KOPT-K1 (cell line): ENCODE data around the gene LRRC1.

Source experiments
- H3K27ac ChIP-seq: fragments of 200-600 bp; sonication (generic); 2 replicates; pipeline ENCODE4 v1.5.1; 2016; ENCODE audit warnings: antibody characterized with exemption, mild to moderate bottlenecking, low read depth, low read length; ENCODE audit not compliant: poor library complexity, severe bottlenecking
- H3K36me3 ChIP-seq: fragments of 200-600 bp; sonication (generic); 2 replicates; pipeline ENCODE4 v1.5.1; 2017; ENCODE audit warnings: antibody characterized with exemption, mild to moderate bottlenecking, low read length, moderate library complexity; ENCODE audit not compliant: insufficient read depth
- H3K9me3 ChIP-seq: fragments of 200-600 bp; sonication (generic); 2 replicates; pipeline ENCODE4 v1.5.1; 2017; ENCODE audit warnings: antibody characterized with exemption, low read length, mild to moderate bottlenecking; ENCODE audit not compliant: insufficient read depth, poor library complexity, severe bottlenecking

The LRRC1 gene

DNA sequence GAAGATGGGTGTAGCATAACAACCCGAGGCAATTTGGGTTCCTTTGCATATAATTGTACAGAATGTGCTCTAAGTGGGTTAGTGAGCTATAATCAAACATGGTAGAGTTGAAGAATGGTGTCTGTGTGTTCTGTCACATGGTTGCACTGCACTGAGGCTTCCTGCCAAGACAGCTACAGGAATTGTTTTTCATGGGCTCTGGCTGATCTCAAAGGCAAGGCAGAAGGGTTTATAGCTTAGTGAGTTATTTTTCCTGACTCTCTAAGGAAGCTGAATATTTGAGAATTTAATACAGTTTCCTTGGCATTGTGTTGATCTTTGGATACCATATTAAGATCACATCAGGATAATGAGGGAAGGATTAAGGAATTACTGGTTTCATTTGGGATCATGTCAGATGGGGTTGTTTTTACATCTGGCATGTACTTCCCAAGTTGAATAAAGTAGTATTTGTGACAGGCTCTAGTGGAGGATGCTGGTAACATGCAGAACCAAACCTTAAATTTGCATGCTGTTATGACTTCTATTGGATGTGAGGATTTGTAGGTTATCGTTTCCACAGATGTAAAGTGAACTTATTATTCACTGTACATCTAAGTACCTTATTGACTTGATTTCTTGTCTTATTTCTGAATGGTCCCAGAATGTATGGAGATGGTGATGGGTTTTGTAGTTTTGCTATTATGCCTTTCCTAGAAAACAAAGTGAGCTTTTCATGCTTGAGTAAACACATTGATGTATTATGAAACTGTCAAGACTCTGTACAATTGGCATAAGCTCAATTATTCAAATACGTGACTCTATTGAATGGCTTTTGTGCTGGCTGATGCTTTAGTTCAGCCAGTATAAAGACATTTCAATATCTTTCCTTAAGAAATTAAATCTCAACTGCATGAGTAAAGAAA is 43.3 kb downstream of the LRRC1 start:
- Histone ChIP-seq H3K27ac (no peak overlapping the region), H3K9me3 (peaks cover 21% of the 10 kb centered on the region), H3K36me3 (no peaks in the 10 kb centered on the region)

DNA sequence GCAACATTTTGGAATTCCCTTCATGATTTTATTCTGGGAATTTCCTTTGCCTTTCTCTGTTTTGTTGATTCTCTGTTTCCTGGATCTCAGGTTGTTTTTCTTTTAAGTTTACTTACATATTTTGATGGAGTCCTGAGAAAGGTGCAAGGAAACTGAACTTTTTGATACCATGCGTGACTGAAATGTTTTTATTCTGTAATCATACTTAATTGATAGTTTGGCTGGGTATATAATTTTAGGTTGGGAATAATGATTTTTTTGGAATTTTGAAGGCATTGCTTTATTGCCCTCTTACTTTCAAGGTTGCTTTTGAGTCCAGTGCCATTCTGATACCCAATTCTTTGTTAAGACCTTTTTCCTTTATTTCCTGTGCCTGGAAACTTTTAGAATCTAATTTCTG is 45.2 kb downstream of the LRRC1 start:
- H3K27ac ChIP-seq: no peak overlapping the region
- H3K36me3 ChIP-seq: no peaks in the 10 kb centered on the region
- H3K9me3 ChIP-seq: peaks cover 21% of the 10 kb centered on the region

DNA sequence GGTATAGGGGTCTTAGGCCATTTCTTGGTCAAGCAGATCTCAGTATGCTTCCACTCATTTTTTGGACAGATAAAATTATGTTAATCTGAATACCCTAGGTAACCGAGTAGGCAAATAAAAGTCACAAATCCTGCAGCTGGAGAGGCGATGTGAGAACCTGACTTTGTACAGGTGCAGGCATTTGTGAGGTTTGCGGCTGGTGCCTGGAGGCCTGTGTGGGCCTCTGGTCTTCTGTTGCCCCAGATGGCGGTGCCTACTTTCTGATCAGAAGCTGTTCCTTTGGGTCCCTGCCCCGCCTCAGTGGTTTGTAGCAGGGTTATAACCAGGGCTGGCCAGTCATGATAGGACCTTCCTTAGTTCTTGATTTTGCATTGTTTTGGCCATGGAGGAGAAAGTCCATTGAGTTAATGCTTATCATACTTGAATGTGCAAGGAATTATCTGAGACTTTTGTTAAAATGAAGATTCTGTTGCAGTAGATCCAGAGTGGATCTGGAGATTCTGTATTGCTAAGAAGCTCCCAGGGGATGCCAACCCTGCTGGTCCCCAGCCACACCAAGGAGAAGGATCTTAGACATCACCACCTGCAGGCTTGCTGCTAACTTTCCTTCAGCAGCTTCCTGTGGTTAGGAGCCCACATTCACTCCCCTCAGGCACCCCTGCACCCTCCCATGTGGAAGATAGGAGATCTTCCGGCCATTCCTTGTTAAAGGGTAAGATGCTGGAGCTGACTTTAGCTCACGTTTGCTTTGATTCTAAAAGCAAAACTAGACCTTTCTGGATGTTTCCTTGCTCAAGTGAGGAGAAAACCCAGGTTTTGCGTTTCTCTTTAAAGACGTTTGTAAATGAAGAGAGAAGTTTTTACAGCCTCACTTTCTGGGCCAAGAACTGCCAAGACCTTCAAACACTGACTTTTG is 50.7 kb downstream of the LRRC1 start:
- Histone ChIP-seq H3K36me3 (no peaks in the 10 kb centered on the region), H3K9me3 (peaks cover 7% of the 10 kb centered on the region), H3K27ac (peak overlapping the region; percentile 36)

DNA sequence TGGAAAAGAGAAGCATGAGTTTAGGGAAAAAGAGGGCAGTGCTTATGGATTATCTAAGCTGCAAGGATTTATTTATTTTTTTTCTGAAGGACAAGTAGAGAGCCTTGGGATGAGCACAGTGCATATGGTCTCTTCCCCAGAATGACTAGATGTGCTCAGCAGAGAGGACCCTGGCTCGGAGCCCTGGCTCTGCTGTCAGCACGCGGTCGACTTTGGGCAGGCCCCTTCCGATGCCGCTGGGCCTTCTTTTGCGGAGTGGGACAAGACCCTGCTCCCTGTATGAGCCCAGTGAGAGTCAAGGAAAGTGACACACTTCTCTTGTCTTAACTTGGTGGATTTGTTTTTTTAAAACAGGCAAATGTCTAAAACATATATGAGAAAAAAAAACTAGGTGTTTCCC is 51.4 kb downstream of the LRRC1 start:
- Histone ChIP-seq H3K27ac (peak overlapping the region; percentile 36), H3K36me3 (no peaks in the 10 kb centered on the region), H3K9me3 (no peaks in the 10 kb centered on the region)

- H3K36me3 ChIP-seq: no peaks in the 10 kb centered on the region
- no peaks in the 10 kb centered on the region for H3K9me3 ChIP-seq
- H3K27ac ChIP-seq: no peak overlapping the region
These were observed 53.0 kb downstream of the LRRC1 start for GRCh38 chr6:53847796-53848314.

DNA sequence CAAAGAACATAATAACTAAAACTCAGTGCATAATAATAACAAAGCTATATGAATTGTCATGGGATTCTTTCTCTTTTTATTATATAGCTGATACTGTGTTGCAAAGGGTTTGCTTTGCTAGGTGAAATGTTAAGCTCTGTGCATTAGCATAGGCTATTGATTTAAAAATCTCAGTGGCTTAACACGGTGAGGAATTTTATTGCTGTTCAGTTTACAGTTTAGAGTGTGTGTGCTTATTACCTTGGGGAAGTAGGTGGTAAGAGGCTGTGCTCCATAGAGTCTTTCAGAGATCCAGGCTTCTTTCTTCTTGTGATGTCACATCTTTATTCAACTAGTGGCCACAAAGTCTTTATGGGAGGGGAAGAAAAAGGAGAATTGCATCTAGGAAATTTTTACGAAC is 55.7 kb downstream of the LRRC1 start:
- Histone ChIP-seq H3K9me3 (no peaks in the 10 kb centered on the region), H3K27ac (no peak overlapping the region), H3K36me3 (no peaks in the 10 kb centered on the region)

- no peaks in the 10 kb centered on the region for H3K36me3 ChIP-seq
- no peaks in the 10 kb centered on the region for H3K9me3 ChIP-seq
- no peak overlapping the region for H3K27ac ChIP-seq
These were observed 56.8 kb downstream of the LRRC1 start for GRCh38 chr6:53851561-53851960.

DNA sequence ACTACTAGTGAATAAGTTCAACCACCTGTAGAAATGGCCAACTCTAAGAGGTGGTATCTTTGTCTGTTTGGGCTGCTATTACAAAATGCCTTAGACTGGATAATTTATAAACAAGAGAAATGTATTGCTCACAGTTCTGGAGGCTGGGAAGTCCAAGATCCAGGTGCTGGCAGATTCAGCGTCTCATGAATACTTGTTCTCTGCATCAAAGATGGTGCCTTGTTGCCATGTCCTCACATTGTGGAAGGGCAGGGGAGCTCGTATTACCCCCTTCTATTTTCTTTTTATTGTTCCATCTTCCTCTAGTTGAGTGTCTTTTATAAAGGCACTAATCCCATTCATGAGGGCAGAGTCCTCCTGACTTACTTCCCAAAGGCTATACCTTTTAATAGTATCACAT is 58.0 kb downstream of the LRRC1 start:
- no peak overlapping the region for H3K27ac ChIP-seq
- no peaks in the 10 kb centered on the region for H3K9me3 ChIP-seq

GRCh38 chr6:53854843-53855567 is 60.2 kb downstream of the LRRC1 start:
- Histone ChIP-seq H3K9me3 (no peaks in the 10 kb centered on the region), H3K36me3 (no peaks in the 10 kb centered on the region), H3K27ac (no peak overlapping the region)

More for the DNA sequence above, 58.0 kb downstream of the LRRC1 start:
- H3K36me3 ChIP-seq: no peaks in the 10 kb centered on the region

DNA sequence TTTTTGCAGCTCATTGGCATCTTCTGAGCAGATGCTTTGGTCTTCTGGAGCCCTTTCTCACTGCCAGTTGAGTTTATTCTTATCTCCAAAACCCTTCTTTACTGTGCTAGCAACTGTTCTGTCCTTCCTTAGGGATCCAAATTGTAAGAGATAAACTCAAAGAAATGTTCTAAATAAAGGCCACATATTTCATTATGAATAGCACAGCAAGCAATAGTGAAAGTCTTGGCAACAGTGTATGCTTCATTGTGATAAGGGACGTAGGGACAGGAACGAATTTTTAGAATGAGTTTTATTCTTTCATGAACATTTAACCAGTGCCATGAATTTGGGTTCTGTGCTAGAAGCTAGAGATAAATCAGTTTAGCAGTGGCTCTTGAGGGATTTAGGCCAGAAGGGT is 61.1 kb downstream of the LRRC1 start:
- no peak overlapping the region for H3K27ac ChIP-seq
- no peaks in the 10 kb centered on the region for H3K36me3 ChIP-seq
- no peaks in the 10 kb centered on the region for H3K9me3 ChIP-seq

DNA sequence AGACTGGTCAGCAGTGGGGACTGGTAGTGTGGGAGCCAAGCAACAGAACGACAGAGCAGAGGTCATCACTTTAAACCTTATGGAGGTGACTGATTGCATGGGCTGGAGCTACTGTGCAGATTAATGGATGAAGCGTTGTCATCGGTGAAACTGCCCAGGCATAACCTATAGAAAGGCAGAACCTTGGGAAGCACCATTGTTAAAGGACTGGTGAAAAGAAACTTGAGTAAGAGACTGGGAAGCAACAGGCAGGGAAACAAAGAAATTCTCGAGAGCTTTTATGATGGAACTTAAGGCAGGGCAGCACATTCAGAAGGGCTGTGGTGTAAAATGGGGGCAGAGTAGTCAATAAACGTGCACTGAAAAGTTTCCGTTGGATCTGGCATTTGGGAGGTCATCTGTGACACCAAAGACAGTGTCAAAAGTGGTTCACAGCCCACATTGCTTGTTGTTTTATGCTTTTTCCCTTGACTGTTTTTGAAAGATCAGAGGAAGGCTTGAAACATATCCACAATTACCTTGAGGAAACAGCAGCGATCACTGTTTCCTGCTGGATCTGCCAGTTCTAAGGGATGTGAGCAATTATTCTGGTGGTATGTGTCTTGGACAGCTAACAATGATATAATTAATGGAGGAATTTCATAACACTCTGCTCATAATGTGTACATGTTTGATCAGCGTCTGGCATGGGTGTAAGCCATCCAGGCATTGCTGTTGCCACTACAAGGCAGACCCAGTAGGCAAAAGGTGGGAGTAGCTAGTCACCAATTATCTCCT is 62.7 kb downstream of the LRRC1 start:
- H3K36me3 ChIP-seq: no peaks in the 10 kb centered on the region
- no peak overlapping the region for H3K27ac ChIP-seq
- no peaks in the 10 kb centered on the region for H3K9me3 ChIP-seq

- no peaks in the 10 kb centered on the region for H3K36me3 ChIP-seq
- no peaks in the 10 kb centered on the region for H3K9me3 ChIP-seq
These were observed 63.4 kb downstream of the LRRC1 start for GRCh38 chr6:53858196-53858595.

GRCh38 chr6:53858913-53859312 is 64.1 kb downstream of the LRRC1 start:
- Histone ChIP-seq H3K9me3 (no peaks in the 10 kb centered on the region), H3K36me3 (no peaks in the 10 kb centered on the region), H3K27ac (no peak overlapping the region)

More at GRCh38 chr6:53858196-53858595, 63.4 kb downstream of the LRRC1 start:
- H3K27ac ChIP-seq: no peak overlapping the region

DNA sequence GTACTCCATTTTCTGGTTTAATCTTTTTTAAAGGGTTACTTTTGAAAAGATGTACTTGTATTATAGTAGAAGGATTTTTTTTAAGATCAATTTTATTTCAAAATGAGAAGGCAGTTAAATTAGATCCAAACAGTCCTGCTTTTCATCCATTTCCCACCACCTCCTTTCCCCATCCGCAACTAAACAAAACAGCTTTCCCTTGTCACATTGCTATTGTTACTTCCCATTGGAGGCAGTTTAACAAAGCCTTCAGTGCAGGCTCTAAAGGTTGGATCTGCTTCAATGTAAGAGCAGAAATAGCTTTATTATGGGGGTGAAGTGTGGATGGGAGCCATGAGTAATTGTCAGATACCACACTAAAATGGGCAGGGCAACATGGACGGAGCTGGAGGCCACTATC is 65.7 kb downstream of the LRRC1 start:
- Histone ChIP-seq H3K36me3 (no peaks in the 10 kb centered on the region), H3K9me3 (no peaks in the 10 kb centered on the region), H3K27ac (no peak overlapping the region)
